H1 (cell line): ENCODE results near the gene TRMT10A.

ENCODE experiments used
- CTCF ChIP-seq, 3 experiments: IDR thresholded peaks; 1 replicate in 2 of 3; 2 replicates in 1 of 3; pipeline versions ENCODE4 v1.5.1 to v1.6.1; 2011; ENCODE audit warnings: low read length in 3 of 3, mild to moderate bottlenecking in 3 of 3, inconsistent platforms in 2 of 3, low read depth in 1 of 3, moderate library complexity in 1 of 3; ENCODE audit not compliant: insufficient read depth in 1 of 3; ENCODE audit errors: control extremely low read depth in 1 of 3
- GABPA ChIP-seq: IDR thresholded peaks from 2 replicates; pipeline ENCODE4 v1.6.1; 2011; ENCODE audit warnings: mild to moderate bottlenecking, low read length, moderate library complexity, borderline replicate concordance; ENCODE audit not compliant: insufficient read depth
- HDAC6 ChIP-seq: IDR thresholded peaks from one replicate; pipeline ENCODE4 v1.7.1; 2012; ENCODE audit warnings: low read depth, mild to moderate bottlenecking, inconsistent platforms, low read length, moderate library complexity

DNA sequence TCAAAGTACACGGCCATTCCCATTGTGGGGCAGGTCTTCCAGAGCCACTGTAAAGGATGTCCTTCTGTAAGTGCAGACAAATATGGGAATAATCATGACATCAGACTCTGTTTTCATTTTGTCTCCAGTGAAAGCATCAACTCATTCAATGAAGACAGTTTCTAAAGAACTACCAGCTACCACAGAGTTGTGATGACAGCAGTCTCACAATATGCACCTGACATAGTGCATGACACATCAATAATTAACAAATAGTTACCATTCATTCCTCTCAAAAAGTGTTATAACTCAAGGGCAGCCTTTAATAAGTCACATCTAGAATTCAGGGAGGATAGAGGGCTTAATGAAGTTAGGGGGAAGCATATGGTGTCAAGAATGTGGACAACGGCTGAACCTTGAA is 31.0 kb upstream of the TRMT10A start:
- TF ChIP-seq CTCF (IDR thresholded peaks at IDR 0.05; ENCODE audit: control extremely low read depth in 1 of 3, insufficient read depth in 1 of 3, low read depth in 1 of 3, low read length in 3 of 3) (no peak), GABPA (no peak), HDAC6 (no peak)
